GM12873 (cell line): ENCODE data around the gene GNB1.

ENCODE experiments used
- TF ChIP-seq, protein P1 (sequence below): IDR thresholded peaks from 2 replicates; pipeline ENCODE4 v1.5.1; 2012; ENCODE audit warnings: low read depth, mild to moderate bottlenecking, moderate library complexity, low read length, control low read depth; ENCODE audit not compliant: insufficient read depth; ENCODE audit errors: missing control alignments

GNB1 gene

DNA sequence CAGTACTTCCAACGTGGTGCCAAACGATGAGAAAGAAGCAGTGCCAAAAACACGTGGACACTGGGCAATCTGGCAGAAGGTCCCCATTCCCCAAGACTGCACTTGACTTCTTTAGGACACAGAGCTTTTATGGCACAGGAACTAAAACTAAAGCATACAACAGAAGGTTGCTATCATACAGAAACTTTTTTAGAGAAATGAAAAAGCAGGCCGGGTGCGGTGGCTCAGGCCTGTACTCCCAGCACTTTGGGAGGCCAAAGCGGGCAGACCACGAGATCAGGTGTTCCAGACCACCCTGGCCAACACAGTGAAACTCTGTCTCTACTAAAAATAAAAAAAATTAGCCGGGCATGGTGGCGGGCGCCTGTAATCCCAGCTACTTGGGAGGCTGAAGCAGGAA is 43.0 kb downstream of the GNB1 start:
- TF ChIP-seq, protein P1, sequence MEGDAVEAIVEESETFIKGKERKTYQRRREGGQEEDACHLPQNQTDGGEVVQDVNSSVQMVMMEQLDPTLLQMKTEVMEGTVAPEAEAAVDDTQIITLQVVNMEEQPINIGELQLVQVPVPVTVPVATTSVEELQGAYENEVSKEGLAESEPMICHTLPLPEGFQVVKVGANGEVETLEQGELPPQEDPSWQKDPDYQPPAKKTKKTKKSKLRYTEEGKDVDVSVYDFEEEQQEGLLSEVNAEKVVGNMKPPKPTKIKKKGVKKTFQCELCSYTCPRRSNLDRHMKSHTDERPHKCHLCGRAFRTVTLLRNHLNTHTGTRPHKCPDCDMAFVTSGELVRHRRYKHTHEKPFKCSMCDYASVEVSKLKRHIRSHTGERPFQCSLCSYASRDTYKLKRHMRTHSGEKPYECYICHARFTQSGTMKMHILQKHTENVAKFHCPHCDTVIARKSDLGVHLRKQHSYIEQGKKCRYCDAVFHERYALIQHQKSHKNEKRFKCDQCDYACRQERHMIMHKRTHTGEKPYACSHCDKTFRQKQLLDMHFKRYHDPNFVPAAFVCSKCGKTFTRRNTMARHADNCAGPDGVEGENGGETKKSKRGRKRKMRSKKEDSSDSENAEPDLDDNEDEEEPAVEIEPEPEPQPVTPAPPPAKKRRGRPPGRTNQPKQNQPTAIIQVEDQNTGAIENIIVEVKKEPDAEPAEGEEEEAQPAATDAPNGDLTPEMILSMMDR, result no peak

DNA sequence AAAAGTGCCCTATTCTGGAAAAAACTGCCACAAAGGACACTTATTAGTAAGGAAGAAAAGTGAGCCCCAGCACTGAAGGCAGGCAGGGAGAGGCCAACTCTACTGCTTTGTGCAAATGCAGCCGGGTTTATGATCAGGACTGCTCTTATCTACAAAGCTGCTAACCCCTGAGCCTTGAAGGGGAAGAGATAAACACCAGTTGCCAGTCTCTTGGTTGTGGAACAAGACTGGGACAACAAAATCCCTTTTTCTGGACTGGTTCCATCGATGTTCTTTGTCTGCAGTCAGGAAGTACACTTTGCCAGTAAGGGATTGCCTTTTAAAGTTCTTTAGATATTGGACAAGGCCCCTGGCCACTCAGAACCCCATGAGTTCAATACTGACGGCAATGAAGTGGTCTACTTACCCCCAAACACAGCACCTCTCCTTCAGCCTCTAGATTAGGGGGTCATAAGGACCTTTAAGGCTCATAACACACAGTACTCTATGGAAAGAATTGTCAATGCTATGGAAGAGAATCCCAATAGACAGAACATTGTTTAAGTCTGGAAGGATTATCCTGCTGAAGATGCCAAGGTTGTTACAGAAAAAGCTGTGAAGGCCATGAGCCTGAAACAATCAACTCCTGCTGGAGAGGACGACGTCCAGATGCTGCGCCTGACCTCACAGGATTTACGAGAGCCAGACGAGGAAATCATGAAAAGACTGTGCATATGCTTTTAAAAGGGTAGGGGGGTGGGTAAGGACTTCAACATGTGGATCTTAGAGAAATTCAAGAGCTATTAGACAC is 43.6 kb downstream of the GNB1 start:
- TF ChIP-seq, protein P1, result no peak

DNA sequence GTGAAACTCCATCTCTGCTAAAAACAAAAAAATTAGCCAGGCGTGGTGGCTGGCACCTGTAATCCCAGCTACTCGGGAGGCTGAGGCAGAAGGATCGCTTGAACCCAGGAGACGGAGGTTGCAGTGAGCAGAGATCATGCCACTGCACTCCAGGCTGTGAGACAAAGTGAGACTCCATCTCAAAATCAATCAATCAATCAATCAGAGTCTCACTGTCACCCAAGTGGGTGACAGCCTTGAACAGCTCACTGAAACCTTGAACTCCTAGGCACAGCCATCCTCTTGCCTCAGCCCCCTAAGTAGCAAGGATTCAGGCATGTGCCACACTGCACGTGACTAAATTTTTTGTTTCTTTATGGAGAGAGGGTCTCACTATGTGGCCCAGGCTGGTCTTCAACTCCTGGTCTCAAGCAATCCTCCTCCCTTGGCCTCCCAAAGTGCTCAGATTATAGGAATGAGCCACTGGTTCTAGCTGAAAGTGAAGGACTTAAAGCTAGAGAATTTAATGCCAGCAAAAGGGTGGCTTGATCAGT is 44.4 kb downstream of the GNB1 start:
- TF ChIP-seq, protein P1, result no peak

DNA sequence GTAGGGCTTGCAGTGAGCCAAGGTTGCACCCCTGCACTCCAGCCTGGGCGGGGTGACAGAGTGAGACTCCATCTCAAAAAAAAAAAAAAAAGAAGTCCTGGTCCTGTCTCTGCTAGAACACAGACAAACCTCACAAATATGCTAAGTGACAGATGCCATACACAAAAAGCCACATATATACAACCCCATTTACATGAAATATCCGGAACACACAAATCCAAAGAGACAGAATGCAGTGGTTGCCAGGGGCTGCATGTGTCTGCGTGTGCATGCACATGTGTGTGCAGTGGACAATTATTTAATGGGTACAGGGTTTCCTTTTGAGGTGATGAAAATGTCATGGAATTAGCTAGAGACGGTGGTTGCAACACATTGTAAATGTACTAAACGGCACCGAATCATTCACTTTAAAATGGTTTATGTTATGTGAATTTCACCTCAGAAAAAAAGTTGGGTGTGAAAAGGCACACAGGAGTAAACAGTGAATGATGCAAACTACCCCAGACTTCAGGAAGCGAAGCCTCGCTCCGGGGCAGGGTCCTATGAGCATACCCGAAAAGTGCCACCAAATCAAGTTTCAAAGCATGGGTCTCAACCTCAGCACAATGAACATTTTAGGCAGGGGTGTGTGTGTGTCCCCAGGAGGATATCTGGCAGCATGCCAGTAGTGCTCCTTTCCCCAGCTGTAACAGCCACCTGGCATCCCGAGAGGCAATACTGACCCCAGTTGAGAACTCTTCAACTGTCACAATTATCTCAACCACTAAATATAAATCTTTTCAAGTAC is 48.3 kb downstream of the GNB1 start:
- TF ChIP-seq, protein P1, result no peak

DNA sequence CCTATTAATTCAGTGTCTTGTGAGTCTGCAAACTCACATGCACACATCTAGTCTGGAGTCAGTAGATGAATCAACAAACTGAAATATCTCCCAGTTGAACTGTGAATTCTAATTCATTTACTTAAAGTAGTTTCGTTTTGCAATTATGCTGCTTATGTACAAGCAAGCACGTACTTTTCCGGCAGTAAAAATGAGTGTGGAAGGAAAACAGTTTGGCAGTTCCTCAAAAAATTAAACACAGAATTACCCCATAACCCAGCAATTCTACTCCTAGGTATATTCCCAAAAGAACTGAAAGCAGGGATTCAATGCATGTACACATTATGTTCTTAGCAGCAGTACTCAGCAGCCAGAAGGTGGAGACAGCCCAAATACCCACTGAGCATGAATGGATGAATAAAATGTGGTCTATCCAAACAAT is 49.3 kb downstream of the GNB1 start:
- TF ChIP-seq, protein P1, result no peak

DNA sequence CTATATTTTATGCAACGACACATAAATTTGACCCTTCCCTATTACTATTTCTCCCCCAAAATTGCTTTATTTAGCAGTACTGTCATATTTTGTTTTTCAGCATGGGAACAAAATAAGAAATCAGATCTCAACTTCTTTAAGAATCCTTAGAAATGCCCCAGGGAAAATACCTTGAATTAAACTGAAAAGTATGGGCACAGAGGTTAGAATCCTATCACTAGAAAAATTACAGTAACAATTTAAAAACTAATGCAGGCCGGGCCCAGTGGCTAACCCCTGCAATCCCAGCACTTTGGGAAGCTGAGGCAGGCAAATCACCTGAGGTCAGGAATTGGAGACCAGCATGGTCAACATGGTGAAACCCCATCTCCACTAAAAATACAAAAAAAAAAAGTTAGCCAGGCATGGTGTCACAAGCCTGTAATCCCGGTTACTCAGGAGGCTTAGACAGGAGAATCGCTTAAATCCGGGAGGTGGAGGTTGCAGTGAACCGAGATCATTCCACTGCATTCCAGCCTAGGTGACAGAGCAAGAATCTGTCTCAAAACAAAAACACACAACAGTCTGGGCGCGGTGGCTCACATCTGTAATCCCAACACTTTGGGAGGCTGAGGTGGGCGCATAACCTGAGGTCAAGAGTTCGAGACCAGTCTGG is 51.4 kb downstream of the GNB1 start:
- TF ChIP-seq, protein P1, result no peak

DNA sequence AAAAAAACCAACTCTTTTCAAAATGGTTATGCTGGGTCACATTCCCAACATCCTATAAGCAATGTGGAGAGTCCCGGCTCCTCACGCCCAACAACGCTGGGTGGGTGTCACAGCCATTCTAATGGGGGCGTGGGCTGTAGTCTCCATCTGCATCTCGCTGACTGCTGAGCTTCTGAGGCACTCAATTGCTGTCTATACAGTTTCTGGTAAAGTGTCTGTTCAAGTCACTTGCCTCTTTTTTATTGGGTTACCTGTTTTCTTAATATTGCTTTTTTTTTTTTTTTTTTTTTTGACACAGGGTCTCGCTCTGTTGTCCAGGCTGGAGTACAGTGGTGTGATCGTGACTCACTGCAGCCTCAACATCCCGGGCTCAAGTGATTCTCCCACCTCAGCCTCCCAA is 54.8 kb downstream of the GNB1 start:
- TF ChIP-seq, protein P1, result no peak
